Prostate gland (tissue), 2 donors: Measurements from ENCODE around the gene DUSP14.

Experiments
- POLR2A ChIP-seq: fragments of 450-650 bp; IDR thresholded peaks from one replicate; pipeline ENCODE4 v1.6.1; 2016; ENCODE audit warnings: antibody characterized with exemption, mild to moderate bottlenecking
- POLR2AphosphoS5 ChIP-seq: sonication (generic); formaldehyde crosslinking; IDR thresholded peaks from one replicate; pipeline ENCODE4 v1.6.1; 2017; ENCODE audit warnings: antibody characterized with exemption
- TF ChIP-seq, protein P1 (sequence below), 4 experiments: fragments of 200-600 bp in 2 of 4; fragments of 450-650 bp in 2 of 4; sonication (generic) in 2 of 4; IDR thresholded peaks; 1 replicate in 3 of 4; 2 replicates in 1 of 4; pipeline ENCODE4 v1.5.1; 2016 to 2019; ENCODE audit warnings: antibody characterized with exemption in 4 of 4, mild to moderate bottlenecking in 2 of 4, moderate library complexity in 2 of 4

DNA sequence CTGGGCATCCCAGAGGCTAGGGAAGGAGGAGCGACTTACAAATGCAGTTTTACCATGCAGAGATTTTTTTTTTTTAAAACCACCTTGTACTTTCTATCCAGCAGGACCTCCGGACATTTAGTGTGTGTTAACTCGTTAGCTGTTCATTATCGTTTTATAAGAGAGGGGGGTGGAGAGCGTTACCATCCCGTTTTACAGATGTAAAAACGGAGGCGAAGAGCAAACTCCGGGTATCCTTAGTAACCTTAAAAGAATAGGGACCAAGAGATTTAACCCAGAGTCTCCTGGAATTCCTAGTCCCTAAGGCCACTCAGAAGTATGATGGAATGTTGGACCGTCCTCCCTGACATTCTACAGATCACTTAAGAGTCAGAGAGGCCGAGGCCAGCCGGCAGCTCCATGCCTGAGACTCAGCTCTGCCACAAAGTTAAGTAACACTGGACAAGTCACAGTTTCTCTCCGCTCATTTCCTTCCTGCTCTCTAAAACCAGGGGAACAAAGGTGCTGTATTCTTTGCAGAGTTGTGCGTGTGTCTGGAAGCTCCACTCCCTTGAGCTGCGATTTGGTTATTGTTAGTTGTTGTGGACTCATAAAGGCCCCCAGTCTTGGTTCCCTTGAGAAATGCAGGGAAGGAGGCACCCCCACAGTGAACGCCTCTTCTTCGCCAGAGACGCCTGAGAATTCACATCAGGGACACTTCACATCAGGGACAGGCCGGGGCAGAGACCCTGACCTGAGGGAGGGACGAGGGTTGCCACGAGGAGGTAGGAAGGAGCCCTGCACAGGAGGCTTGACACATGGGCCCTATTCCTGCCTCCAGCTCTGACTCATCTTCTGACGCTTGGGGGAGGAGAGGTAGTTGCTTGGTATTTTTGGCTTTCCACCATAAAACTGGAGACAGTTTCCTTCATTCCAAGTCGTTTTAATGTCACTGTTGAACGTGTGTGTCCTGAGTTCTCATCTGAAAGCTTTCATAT is 1.2 kb downstream of the DUSP14 start:
- TF ChIP-seq, protein P1, sequence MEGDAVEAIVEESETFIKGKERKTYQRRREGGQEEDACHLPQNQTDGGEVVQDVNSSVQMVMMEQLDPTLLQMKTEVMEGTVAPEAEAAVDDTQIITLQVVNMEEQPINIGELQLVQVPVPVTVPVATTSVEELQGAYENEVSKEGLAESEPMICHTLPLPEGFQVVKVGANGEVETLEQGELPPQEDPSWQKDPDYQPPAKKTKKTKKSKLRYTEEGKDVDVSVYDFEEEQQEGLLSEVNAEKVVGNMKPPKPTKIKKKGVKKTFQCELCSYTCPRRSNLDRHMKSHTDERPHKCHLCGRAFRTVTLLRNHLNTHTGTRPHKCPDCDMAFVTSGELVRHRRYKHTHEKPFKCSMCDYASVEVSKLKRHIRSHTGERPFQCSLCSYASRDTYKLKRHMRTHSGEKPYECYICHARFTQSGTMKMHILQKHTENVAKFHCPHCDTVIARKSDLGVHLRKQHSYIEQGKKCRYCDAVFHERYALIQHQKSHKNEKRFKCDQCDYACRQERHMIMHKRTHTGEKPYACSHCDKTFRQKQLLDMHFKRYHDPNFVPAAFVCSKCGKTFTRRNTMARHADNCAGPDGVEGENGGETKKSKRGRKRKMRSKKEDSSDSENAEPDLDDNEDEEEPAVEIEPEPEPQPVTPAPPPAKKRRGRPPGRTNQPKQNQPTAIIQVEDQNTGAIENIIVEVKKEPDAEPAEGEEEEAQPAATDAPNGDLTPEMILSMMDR (IDR thresholded peaks at IDR 0.05), result no peak
- TF ChIP-seq POLR2AphosphoS5 (peak; percentile 82), POLR2A (peak; percentile 57)
